K562 (cell line): ENCODE data around the gene NFATC4. TPM values are rescaled to one million over a fixed set of nuclear protein-coding genes. Genes with fewer than 3 reads are reported as not detected.

Experiments
- MAFF ChIP-seq: IDR thresholded peaks from 2 replicates; pipeline ENCODE4 v1.6.1; 2012; ENCODE audit warnings: low read length, improper control_type of control experiment
- MAFG ChIP-seq: fragments of 450-650 bp; conservative IDR thresholded peaks from 2 replicates; pipeline ENCODE4 v1.6.1; 2016; ENCODE audit warnings: missing genetic modification characterization, missing compliant biosample characterization
- NELFE ChIP-seq: IDR thresholded peaks from 2 replicates; pipeline ENCODE4 v1.6.1; 2011; ENCODE audit warnings: mild to moderate bottlenecking; ENCODE audit not compliant: insufficient read depth, insufficient read length
- PRDM10 ChIP-seq: fragments of 450-650 bp; IDR thresholded peaks from 2 replicates; pipeline ENCODE4 v1.6.1; 2018; ENCODE audit not compliant: partially characterized antibody
- UBTF ChIP-seq, 2 experiments: IDR thresholded peaks; 2 replicates each; pipeline ENCODE4 v1.6.1; 2012; ENCODE audit warnings: improper control_type of control experiment in 2 of 2, low read depth in 2 of 2, low read length in 2 of 2, borderline replicate concordance in 1 of 2
- ZBTB11 ChIP-seq, 3 experiments: fragments of 200-800 bp in 1 of 3; fragments of 250-450 bp in 1 of 3; fragments of 450-650 bp in 1 of 3; sonication (Bioruptor Pico) in 1 of 3; sonication (Bioruptor generic) in 1 of 3; formaldehyde crosslinking in 1 of 3; IDR thresholded peaks; 2 replicates each; pipeline versions ENCODE4 v1.6.1 to v1.8.0; 2016 to 2022; ENCODE audit warnings: mild to moderate bottlenecking in 2 of 3, missing genetic modification characterization in 2 of 3, missing compliant biosample characterization in 1 of 3, moderate library complexity in 1 of 3
- ZFP36 ChIP-seq: fragments of 150-350 bp; IDR thresholded peaks from 2 replicates; pipeline ENCODE4 v1.6.1; 2018; ENCODE audit warnings: low read length, low read depth; ENCODE audit not compliant: partially characterized antibody
- ZNF384 ChIP-seq: IDR thresholded peaks from 2 replicates; pipeline ENCODE4 v1.6.1; 2012; ENCODE audit warnings: low read depth, low read length, improper control_type of control experiment
- polyA plus RNA-seq, 8 experiments: library from polyadenylated mRNA; depleted of rRNA in 4 of 8; stranded (reverse) in 5 of 8; unstranded in 3 of 8; fragments of >200 nt; fragmentation: Nextera tagmentation in 2 of 8; fragmentation: Illumina TruSeq in 1 of 8; extraction: Ambion mirVana in 2 of 8; extraction: Trizol in 1 of 8; gene quantifications; 2 replicates each; pipeline versions ENCODE4 v1.2.1 to v1.2.3, GENCODE V29; 2011 to 2014; ENCODE audit warnings: inconsistent platforms in 1 of 8, missing spikeins in 1 of 8
- total RNA-seq, 7 experiments: library from RNA; depleted of rRNA in 6 of 7; stranded (reverse); fragments of >200 nt in 6 of 7; fragmentation: Illumina TruSeq in 2 of 7; extraction: Trizol in 2 of 7; gene quantifications; 2 replicates each; pipeline versions ENCODE4 v1.2.1 to v1.2.3, GENCODE V29; 2011 to 2021; ENCODE audit warnings: low replicate concordance in 1 of 7
- TF ChIP-seq, protein P1 (sequence below): fragments of 450-650 bp; formaldehyde crosslinking; IDR thresholded peaks from 2 replicates; pipeline ENCODE4 v1.4.0; 2022; ENCODE audit warnings: mild to moderate bottlenecking, moderate library complexity
- TF ChIP-seq, protein P2 (sequence below): sonication (generic); formaldehyde crosslinking; IDR thresholded peaks from 2 replicates; pipeline ENCODE4 v1.8.1; 2022; ENCODE audit warnings: missing genetic modification reagents
- TF ChIP-seq, protein P3 (sequence below): fragments of 450-650 bp; IDR thresholded peaks from 2 replicates; pipeline ENCODE4 v1.6.1; 2017; ENCODE audit warnings: mild to moderate bottlenecking, moderate library complexity

NFATC4 gene
- total and polyA plus RNA-seq, 9 of the 15 experiments (the other 6 are each of a cell fraction or from before 2014, with no cell fraction given) = 0.25 to 3.8 (median 0.78) TPM; not detected in 1

GRCh38 chr14:24332268-24332993 is 35.6 kb upstream of the NFATC4 start (continued):
- TF ChIP-seq ZBTB11 (CRISPR knock-in tag; IDR thresholded peaks at IDR 0.05) = no peak
- peak; percentile 34 for TF ChIP-seq ZFP36
- no peak for TF ChIP-seq UBTF (IDR thresholded peaks at IDR 0.05; ENCODE audit: borderline replicate concordance in 1 of 2, low read depth in 2 of 2, low read length in 2 of 2)
- TF ChIP-seq ZNF384 = peak; percentile 51; the same call in 1 of the 2 replicates
- peak; percentile 75 for TF ChIP-seq PRDM10
- TF ChIP-seq, protein P1, sequence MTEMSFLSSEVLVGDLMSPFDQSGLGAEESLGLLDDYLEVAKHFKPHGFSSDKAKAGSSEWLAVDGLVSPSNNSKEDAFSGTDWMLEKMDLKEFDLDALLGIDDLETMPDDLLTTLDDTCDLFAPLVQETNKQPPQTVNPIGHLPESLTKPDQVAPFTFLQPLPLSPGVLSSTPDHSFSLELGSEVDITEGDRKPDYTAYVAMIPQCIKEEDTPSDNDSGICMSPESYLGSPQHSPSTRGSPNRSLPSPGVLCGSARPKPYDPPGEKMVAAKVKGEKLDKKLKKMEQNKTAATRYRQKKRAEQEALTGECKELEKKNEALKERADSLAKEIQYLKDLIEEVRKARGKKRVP = peak; percentile 23; the same call in 1 of the 2 replicates
- TF ChIP-seq MAFG (tag) = no peak
- TF ChIP-seq, protein P2, sequence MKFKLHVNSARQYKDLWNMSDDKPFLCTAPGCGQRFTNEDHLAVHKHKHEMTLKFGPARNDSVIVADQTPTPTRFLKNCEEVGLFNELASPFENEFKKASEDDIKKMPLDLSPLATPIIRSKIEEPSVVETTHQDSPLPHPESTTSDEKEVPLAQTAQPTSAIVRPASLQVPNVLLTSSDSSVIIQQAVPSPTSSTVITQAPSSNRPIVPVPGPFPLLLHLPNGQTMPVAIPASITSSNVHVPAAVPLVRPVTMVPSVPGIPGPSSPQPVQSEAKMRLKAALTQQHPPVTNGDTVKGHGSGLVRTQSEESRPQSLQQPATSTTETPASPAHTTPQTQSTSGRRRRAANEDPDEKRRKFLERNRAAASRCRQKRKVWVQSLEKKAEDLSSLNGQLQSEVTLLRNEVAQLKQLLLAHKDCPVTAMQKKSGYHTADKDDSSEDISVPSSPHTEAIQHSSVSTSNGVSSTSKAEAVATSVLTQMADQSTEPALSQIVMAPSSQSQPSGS (CRISPR knock-in tag) = no peak
- TF ChIP-seq, protein P3, sequence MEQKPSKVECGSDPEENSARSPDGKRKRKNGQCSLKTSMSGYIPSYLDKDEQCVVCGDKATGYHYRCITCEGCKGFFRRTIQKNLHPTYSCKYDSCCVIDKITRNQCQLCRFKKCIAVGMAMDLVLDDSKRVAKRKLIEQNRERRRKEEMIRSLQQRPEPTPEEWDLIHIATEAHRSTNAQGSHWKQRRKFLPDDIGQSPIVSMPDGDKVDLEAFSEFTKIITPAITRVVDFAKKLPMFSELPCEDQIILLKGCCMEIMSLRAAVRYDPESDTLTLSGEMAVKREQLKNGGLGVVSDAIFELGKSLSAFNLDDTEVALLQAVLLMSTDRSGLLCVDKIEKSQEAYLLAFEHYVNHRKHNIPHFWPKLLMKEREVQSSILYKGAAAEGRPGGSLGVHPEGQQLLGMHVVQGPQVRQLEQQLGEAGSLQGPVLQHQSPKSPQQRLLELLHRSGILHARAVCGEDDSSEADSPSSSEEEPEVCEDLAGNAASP = no peak
- TF ChIP-seq MAFF = no peak
- no peak for TF ChIP-seq NELFE
